IPS-15b (cell line): ENCODE data around the gene PRR14L.
A peak's percentile ranks its signal among the peaks of the same experiment; 100 is the strongest.

Source experiments
- H3K27me3 ChIP-seq: one replicate; pipeline ENCODE4 v1.6.1; 2013; ENCODE audit warnings: low read length; ENCODE audit not compliant: control insufficient read depth, insufficient read depth
- H3K36me3 ChIP-seq: one replicate; pipeline ENCODE4 v1.6.1; 2013; ENCODE audit warnings: low read length; ENCODE audit not compliant: control insufficient read depth, insufficient read depth
- H3K4me1 ChIP-seq: one replicate; pipeline ENCODE4 v1.6.1; 2013; ENCODE audit warnings: mild to moderate bottlenecking, low read length; ENCODE audit not compliant: control insufficient read depth, insufficient read depth
- H3K4me3 ChIP-seq: one replicate; pipeline ENCODE4 v1.5.1; 2013; ENCODE audit warnings: low read depth, low read length
- H3K9ac ChIP-seq: one replicate; pipeline ENCODE4 v1.6.1; 2013; ENCODE audit warnings: low read depth, mild to moderate bottlenecking, low read length
- H3K9me3 ChIP-seq: one replicate; pipeline ENCODE4 v1.6.1; 2013; ENCODE audit warnings: mild to moderate bottlenecking, low read length; ENCODE audit not compliant: control insufficient read depth, insufficient read depth

Gene PRR14L

DNA sequence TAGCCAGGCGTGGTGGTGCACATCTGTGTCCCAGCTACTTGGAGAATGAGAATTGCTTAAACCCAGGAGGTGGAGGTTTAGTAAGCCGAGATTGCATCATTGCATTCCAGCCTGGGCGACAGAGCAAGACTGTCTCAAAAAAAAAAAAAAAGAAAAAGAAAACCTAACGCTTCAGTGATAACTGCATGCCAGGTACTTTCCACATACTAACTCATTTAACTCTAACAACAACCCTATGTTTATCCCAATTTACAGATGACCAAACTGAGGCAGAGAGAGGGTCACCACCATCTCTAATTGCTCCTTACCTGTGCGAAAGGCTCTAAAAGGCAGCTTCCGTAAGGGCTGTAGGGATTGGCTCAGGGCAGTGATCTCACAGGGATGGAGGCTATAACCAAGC lies 99.5 kb downstream of the PRR14L start:
- Histone ChIP-seq H3K27me3 (no peaks in the 10 kb centered on the region), H3K4me1 (peaks cover 12% of the 10 kb centered on the region), H3K9me3 (no peaks in the 10 kb centered on the region), H3K36me3 (peaks cover 2% of the 10 kb centered on the region), H3K4me3 (no peak overlapping the region), H3K9ac (no peak overlapping the region)

DNA sequence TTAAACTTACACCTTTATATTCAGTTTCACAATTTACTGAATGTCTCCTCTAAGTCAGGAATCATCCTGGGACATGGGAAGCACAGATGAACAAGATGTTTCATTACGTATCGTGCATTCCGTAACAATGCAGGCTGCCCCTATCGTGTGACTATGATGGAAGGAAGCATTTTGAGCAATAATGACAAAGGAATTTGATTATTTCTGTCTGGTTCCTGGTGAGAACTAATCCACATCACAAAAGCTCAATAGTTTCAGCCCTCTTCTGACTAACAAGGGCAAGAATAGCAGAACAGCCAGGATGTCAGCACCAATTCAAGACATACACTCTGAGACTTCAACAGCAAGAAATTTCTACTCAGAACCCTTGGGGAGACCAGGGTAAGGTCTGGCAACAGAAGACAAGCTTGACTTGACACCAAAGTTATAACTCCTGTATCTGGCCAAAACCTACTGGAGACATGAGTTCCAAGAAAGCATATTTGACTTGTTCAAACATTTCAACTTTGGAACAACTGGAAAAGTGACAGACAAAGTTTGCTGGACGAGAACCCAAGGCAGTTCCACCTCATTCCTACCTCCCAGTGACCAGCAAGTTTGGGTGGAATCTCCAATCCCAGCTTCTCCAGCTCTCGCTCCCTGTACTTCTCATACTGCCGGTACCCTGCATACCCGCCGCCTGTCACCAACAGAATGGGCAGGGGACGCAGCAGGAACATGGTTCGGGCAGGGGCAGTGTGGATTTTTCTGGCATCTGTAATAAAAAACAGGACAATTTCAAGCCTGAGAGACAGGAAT lies 102.2 kb downstream of the PRR14L start:
- Histone ChIP-seq H3K4me3 (no peak overlapping the region), H3K9ac (peak overlapping the region; percentile 24), H3K36me3 (peaks cover 2% of the 10 kb centered on the region), H3K4me1 (peaks cover 12% of the 10 kb centered on the region), H3K27me3 (no peaks in the 10 kb centered on the region), H3K9me3 (no peaks in the 10 kb centered on the region)

DNA sequence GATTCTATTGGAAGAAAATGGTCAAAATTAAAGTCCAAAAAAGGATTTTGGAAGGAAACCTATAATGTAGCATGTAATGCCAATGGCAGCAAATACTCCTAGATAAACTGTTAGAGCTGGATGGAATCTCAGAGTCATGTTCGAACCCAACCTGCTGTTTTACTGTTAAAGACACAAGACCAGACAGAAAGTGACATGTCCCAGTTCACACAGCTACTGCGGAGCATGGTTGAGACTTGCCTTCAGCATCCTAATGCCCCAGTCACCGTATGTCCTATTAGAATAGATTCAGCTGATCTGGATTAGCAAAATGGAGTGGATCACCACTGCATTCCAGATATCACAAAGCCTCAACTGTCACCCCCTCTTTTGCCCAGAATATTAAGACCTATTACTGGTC lies 102.9 kb downstream of the PRR14L start:
- Histone ChIP-seq H3K9ac (no peak overlapping the region), H3K4me1 (peaks cover 12% of the 10 kb centered on the region), H3K9me3 (no peaks in the 10 kb centered on the region), H3K27me3 (no peaks in the 10 kb centered on the region), H3K4me3 (no peak overlapping the region), H3K36me3 (peaks cover 2% of the 10 kb centered on the region)

DNA sequence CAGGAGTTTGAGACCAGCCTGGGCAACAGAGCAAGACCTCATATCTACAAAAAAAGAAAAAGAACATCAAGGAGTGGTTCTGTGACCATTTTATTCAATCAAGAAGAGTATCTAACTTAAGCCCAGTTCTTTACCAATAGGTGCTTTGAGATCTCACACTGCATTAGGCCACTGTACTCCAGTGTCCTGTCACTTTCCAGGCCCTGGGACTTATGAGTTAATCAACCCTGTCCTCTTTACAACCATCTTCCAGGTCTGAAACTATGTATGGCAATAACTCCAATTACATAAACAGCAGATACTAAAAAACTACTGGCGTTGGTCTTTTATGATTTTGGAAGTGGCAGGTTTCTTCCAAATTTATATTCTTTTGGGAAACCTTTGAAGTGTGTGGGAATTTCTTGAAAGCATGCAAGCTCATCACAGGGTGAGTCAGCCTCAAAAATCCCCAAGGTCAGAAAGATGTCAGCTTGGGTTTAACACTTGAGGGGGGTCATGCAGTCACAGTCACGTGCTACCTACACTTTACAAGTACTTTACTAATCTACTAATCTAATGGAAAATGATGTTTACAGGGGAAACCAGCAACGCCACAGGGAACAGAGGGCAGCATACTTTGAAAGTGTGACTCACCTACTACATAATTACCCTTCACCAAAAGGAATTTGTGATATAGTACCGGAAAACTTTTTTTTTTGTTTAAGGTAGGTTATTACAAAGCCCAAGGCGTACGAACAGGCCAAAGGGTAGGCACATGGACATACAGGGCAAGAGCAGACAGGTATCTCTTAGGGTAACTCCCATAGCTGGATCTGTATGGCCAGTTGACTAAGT lies 103.5 kb downstream of the PRR14L start:
- Histone ChIP-seq H3K4me3 (no peak overlapping the region), H3K4me1 (peaks cover 12% of the 10 kb centered on the region), H3K9me3 (no peaks in the 10 kb centered on the region), H3K27me3 (no peaks in the 10 kb centered on the region), H3K36me3 (peaks cover 2% of the 10 kb centered on the region), H3K9ac (no peak overlapping the region)

DNA sequence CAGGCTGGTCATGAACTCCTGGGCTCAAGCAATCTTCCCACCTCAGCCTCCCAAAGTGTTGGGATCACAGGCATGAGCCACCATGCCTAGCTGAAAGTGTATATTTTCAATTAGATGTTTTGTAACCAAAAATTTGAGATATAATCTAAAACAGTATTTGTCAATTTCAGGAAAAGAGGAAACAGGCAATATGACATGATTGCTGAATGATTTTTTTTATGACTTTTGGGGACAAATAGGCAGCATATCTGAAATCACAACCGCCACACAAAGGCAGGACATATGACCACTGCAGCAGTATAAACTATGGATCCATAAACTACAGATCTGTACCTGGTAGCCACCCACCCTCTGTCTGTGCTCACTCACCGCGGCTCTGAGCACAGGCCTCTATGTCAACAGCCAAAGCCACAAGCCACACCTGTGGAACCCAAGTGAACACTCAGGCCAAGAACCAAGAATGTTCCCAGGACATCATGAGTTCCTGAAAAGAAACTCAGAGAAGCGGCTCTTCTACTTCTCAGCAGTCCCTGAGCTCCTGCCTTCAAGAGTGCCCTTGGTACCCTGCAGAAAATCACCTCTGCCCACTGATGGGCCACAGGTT lies 110.4 kb downstream of the PRR14L start:
- Histone ChIP-seq H3K9ac (no peak overlapping the region), H3K36me3 (no peaks in the 10 kb centered on the region)

DNA sequence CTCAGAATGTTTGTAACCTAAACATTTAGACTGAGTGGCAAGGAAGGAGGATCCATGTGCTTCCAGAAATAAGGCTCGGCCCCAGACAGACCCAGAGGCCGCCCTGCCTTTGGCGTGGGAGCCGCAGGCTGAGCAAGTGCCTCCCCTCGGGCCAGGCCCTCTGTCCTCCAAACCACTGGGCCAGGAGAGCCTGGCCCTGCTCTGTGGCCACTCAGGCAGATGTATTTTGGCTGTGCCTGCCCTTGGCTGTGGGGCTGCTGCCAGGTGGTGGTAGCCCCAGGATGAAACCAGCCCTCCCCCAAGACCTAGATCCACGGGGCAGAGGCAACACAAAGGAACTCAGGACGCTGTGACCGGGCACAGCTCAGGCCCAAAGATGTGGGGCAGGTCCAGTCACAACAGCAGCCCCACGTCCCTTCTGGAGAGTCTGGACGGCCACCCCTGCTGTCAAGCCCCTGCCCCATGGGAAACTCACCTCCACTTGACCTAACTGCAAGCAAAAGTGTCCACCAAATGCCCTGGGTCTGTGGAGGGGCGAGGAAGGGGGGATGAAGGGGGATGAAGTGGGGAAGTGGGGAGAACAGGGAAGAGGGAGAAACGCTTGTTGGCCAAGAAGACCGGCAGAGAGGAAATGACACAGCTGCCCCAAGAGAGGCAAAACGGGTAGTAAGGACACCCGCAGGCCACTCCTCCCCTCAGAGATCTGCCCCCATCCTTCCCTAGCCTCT lies 111.9 kb downstream of the PRR14L start:
- no peaks in the 10 kb centered on the region for H3K27me3 ChIP-seq
- H3K9ac ChIP-seq, result no peak overlapping the region
- no peaks in the 10 kb centered on the region for H3K9me3 ChIP-seq
- no peak overlapping the region for H3K4me3 ChIP-seq
- H3K4me1 ChIP-seq, result no peaks in the 10 kb centered on the region
- H3K36me3 ChIP-seq, result no peaks in the 10 kb centered on the region

More for the DNA sequence above, 110.4 kb downstream of the PRR14L start:
- Histone ChIP-seq H3K9me3 (no peaks in the 10 kb centered on the region), H3K4me3 (no peak overlapping the region), H3K4me1 (no peaks in the 10 kb centered on the region), H3K27me3 (no peaks in the 10 kb centered on the region)

DNA sequence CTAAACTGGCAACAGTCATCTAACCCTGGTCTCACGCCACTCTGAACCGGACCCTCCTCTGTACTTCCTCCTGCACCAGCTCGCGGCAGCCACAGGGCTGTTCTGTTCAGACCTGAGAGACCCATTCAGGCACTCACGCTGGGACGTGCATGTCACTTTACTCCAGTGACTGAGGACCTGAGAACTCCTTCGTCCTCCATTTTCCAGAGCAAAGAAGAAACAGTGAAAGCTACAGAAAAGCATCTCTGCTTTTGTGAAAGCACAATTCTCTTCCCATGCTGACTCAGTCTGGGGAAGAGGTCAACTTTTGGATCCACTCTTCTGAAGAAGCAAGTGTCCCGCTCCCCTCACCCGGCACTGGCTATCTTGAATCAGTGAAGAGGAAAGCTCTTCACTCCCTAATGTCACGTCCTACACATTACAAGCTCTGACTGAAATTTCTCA lies 112.5 kb downstream of the PRR14L start:
- no peak overlapping the region for H3K4me3 ChIP-seq
- no peak overlapping the region for H3K9ac ChIP-seq
- H3K36me3 ChIP-seq, result no peaks in the 10 kb centered on the region
- H3K4me1 ChIP-seq, result no peaks in the 10 kb centered on the region
- H3K9me3 ChIP-seq, result no peaks in the 10 kb centered on the region
- H3K27me3 ChIP-seq, result no peaks in the 10 kb centered on the region

DNA sequence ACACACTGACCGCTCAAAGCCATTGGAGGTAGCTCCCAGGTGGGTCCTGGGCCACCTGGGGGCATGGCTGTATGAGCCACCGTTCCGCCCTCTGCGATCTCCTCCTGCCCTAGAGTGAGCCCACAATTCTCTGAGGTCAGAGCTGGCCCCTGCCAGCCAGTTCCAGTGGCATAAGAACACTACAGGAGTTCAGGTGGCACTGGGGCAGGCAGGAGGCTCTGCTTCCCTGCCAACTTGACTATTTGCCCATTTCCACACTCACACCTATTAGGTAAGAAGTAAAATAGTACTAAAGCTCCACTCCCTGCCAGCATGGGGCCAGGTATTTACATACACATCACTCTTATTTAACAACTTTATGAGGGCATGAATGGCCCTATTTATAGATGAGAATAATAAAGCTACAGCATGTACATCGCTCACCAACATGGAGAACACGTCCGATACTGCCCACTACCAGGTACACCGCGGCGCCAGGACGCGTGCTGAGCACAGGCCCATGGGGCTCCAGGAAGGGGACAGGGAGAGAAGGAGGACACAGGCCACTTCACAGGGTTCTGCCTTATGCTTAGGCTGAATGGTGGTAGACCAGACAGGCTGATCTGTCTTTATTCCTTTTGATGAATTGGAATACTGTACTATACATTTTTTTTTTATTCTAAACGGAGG lies 114.2 kb downstream of the PRR14L start:
- H3K9ac ChIP-seq, result no peak overlapping the region
- no peaks in the 10 kb centered on the region for H3K36me3 ChIP-seq

DNA sequence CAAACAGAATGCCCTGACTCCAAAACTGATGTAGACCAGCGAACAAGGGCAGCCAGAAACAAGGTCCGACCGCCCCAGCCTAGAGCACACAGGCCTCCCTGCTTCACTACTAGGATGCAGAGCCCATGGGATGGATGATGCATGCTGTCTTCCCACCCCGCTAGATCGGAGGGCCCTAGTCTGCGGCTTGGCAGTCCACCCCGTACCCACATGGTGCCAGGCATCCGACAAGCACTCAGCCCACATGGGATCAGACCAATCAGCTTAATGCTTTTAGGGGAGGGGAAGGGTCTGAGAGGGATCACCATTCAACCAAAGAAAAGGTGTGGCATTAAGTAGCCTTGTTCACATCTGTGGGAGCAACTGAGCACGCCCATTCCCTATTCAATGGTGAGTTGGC lies 118.5 kb downstream of the PRR14L start:
- no peaks in the 10 kb centered on the region for H3K9me3 ChIP-seq
- H3K27me3 ChIP-seq, result no peaks in the 10 kb centered on the region
- no peak overlapping the region for H3K9ac ChIP-seq
- peaks cover 8% of the 10 kb centered on the region for H3K4me1 ChIP-seq
- peak overlapping the region; percentile 72 for H3K4me3 ChIP-seq
- peaks cover 7% of the 10 kb centered on the region for H3K36me3 ChIP-seq

More for the DNA sequence above, 114.2 kb downstream of the PRR14L start:
- Histone ChIP-seq H3K27me3 (no peaks in the 10 kb centered on the region), H3K4me3 (no peak overlapping the region), H3K4me1 (peaks cover 6% of the 10 kb centered on the region), H3K9me3 (no peaks in the 10 kb centered on the region)
